Measurements from ENCODE around the gene JUNB. TPM values are rescaled to one million over a fixed set of nuclear protein-coding genes. Genes with fewer than 3 reads are reported as not detected.
"Not testable (repeated sequence)": the region's sequence is repeated elsewhere in the genome, so short reads cannot be mapped to it uniquely, and the experiment has no call there.

Gene JUNB
- total and polyA plus RNA-seq, 2 donors, result 107 to 545 TPM

DNA sequence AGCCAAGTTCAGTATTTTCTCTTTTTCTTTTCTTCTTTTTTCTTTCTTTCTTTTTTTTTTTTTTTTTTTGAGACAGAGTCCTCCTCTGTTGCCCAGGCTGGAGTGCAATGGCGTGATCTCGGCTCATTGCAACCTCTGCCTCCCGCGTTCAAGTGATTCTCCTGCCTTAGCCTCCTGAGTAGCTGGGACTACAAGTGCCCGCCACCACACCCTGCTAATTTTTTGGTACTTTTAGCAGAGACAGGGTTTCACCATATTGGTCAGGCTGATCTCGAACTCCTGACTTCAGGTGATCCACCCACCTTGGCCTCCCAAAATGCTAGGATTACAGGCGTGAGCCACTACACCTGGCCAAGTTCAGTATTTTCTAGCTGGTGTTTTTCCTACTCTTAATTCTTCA lies 6.3 kb downstream of the JUNB start:
- H3K4me1 ChIP-seq (ENCODE audit: insufficient read depth); H3K27ac ChIP-seq (ENCODE audit: low read depth); DNase-seq (ENCODE audit: extremely low spot score); H3K4me3 ChIP-seq (ENCODE audit: low read depth, low read length); H3K36me3 ChIP-seq (ENCODE audit: insufficient read depth): not testable (repeated sequence)
- 93% methylated on average over 7 of the region's 7 CpGs for WGBS

DNA sequence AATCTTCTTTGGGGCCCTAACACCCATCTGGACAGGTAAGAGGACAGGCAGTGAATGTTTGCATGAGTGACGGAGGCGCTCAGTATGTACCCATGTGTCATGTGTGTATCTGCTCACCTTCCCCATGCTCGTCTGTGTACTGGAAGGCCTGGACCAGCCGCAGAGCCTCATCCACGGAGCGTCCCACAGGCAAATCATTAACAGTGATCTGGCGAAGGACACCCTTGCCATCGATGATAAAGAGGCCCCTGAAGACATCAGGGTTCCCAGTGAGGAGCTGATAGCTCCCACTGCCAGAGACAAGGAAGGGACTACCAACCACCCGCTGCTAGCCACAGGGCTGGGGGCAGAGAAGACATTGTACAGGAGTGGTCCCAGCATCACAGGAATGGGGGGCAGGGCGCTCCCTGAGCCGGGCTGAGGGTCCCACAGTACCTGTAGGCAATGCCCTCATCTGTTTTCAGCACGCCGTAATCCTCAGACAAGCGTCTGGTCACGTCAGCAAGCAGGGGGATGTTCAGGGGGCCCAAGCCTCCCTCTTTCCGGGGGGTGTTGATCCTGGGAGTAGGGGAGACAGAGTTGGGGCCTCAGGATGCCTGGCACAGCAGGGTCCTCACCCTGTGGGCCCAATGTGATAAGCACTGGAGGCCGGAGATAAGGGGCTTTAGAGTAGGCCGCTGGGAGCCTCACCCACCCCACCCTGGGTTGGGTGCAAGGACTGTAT lies 8.6 kb downstream of the JUNB start:
- WGBS, result 90% methylated on average over 18 of the region's 18 CpGs
- no peaks in the 10 kb centered on the region for H3K36me3 ChIP-seq (ENCODE audit: insufficient read depth)
- no peak overlapping the region for H3K4me3 ChIP-seq (ENCODE audit: low read depth, low read length)
- no peak overlapping the region for H3K27ac ChIP-seq (ENCODE audit: low read depth)
- no peaks in the 10 kb centered on the region for H3K4me1 ChIP-seq (ENCODE audit: insufficient read depth)
- DNase-seq (ENCODE audit: extremely low spot score), result no peak

DNA sequence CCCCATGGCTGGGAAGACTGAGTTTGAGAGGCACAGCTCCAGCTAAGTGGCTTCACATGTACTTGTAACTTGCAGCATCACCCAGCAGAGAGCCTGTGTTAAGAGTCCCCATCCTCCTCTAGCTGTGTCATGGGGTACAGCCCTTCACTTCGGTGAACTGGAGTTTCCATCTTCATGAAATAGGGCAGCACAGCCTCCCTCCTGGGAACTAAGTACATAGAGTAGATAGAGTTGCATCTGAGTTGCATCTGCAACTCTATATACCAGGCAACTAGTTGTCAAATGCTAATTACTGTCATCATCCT lies 9.1 kb downstream of the JUNB start:
- H3K4me3 ChIP-seq (ENCODE audit: low read depth, low read length), result no peak overlapping the region
- H3K4me1 ChIP-seq (ENCODE audit: insufficient read depth), result no peaks in the 10 kb centered on the region
- WGBS, result 88% methylated on average over 1 of the region's 1 CpG
- no peak overlapping the region for H3K27ac ChIP-seq (ENCODE audit: low read depth)
- no peaks in the 10 kb centered on the region for H3K36me3 ChIP-seq (ENCODE audit: insufficient read depth)
- no peak for DNase-seq (ENCODE audit: extremely low spot score)

DNA sequence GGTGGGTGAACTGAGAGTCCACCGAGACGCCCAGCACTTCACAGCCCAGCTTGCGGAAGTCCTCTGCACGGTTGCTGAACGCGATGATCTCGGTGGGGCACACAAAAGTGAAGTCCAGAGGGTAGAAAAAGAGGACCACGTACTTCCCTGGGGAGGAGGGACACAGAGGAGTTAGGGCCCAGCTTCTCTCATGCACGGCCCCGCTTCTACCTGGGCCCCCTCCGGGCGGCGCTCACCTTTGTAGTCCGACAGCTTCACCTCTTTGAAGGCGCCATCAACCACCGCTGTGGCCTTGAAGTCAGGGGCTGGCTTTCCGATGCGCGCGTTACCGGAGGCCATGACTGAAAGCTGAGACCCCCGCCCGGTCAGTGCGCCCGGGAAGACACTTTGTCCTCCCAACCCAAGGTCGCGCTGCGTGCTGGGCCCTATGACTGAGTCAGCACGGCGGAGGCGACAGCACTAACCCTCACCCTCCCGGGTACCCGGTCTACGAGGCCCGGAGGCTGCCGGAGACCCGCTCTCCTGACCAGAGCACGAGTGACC lies 9.7 kb downstream of the JUNB start:
- Histone ChIP-seq H3K36me3 (ENCODE audit: insufficient read depth) (no peaks in the 10 kb centered on the region), H3K4me1 (ENCODE audit: insufficient read depth) (no peaks in the 10 kb centered on the region), H3K27ac (ENCODE audit: low read depth) (peak overlapping the region; percentile 33), H3K4me3 (ENCODE audit: low read depth, low read length) (peak overlapping the region; percentile 78)
- whole genome bisulfite sequencing, result 9% methylated on average over 38 of the region's 38 CpGs
- no peak for DNase-seq (ENCODE audit: extremely low spot score)

DNA sequence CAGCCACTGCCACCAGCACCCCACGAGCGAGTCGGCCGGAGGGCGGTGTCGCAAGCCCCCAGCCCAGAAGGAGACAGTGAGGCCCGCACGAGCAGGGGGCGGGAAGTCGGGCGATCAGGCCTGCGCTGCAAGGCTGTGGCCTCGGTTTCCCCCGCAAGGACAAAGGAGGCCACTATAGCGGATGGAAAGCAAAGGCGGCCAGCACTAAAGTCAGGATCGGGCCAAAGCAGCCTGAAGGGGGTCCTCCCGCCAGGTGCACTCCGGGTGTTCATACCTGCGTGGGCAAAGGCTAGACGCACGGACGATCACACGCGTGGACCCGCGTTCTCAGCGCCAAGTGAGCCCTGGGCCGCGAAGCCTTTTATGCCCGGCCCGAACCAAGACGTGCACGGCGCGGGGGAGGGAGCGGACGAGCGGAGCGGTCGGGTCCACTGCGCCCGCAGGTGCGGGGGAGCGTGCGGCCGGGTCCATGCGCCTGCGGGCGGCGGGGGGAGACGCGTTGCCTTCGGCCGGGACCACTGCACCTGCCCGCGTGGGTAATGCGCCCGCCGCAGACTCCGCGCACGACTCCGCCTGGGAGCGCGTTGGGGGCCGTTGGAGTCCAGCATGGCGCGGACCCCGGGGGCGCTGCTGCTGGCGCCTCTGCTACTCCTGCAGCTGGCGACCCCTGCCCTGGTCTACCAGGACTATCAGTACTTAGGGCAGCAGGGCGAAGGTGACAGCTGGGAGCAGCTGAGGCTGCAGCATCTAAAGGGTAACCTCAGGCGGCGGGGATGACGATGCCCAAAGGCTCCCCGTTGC lies 10.4 kb downstream of the JUNB start, which contains the start of the genes PRDX2 and THSD8:
PRDX2 (minus strand) TSS at position 335 of the 801 bp plus-strand sequence. CDS start 539 bp downstream, outside the sequence.
THSD8 (plus strand) TSS at position 604 of the 801 bp plus-strand sequence; CDS start at position 607, 3 bp downstream.
- H3K27ac ChIP-seq (ENCODE audit: low read depth), result peak within 1 kb of the TSS; percentile 33
- no peak for DNase-seq (ENCODE audit: extremely low spot score)
- H3K4me3 ChIP-seq (ENCODE audit: low read depth, low read length), result peak within 1 kb of the TSS; percentile 78
- H3K36me3 ChIP-seq (ENCODE audit: insufficient read depth), result no peaks in the 10 kb centered on the region
- no peaks in the 10 kb centered on the region for H3K4me1 ChIP-seq (ENCODE audit: insufficient read depth)
- under 1% methylated on average over 78 of the region's 78 CpGs for WGBS

DNA sequence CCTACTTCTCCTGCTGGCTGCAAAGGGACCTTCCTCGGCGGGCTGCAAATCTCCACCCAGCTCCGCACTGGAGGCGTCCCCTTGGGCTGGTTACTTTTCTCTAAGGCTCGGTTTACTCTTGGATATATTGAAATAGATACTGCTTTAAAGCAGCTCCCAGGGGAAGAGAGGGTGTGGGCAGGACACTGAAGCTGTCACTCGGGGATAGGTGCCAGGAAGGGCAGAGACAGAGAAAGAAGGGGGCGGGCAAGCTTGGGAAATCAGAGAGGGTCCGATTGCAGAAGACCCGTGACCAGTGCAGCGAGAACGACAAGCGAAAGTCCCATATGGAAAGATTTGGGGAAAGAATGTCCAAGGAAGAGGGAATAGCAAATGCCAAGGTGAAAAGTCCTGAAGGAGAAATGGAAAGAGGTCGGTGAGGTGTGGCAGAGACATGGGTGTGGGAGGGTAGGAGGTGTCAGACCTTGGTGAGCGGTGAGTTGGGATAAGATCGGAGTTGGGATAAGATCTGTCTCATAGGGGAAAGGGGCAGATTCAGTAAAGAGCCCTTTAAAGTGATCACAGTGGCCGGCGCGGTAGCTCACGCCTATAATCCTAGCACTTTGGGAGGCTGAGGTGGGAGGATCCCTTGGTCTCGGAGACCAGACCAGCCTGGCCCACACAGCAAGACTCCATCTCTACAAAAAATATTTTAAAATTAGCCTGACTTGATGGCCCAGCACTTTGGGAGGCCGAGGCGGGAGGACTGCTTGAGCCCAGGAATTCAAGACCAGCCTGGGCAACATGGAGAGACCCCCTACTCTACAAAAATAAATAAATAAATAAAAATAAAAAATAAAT lies 11.2 kb downstream of the JUNB start:
- WGBS, result 42% methylated on average over 22 of the region's 22 CpGs
- peak overlapping the region; percentile 78 for H3K4me3 ChIP-seq (ENCODE audit: low read depth, low read length)
- DNase-seq (ENCODE audit: extremely low spot score), result no peak
- no peaks in the 10 kb centered on the region for H3K36me3 ChIP-seq (ENCODE audit: insufficient read depth)
- H3K4me1 ChIP-seq (ENCODE audit: insufficient read depth), result no peaks in the 10 kb centered on the region
- H3K27ac ChIP-seq (ENCODE audit: low read depth), result no peak overlapping the region

DNA sequence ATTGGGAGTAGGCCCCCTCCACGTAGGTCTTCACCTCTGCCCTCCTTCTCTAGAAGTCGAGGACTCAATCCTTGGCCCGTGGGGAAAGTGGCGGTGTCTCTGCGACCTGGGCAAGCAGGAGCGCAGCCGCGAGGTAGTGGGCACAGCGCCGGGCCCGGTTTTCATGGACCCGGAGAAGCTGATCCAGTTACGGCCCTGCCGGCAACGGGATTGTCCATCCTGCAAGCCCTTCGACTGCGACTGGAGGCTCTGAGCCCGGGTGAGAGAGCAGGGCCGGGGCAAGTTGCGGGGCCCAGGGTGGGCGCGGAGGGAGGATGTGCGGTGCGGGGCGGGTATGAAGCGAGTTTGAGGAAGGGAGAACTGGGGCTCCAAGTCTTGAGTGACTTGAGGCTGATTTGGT lies 12.8 kb downstream of the JUNB start:
- H3K36me3 ChIP-seq (ENCODE audit: insufficient read depth), result no peaks in the 10 kb centered on the region
- H3K27ac ChIP-seq (ENCODE audit: low read depth), result no peak overlapping the region
- WGBS, result 92% methylated on average over 26 of the region's 26 CpGs
- no peak for DNase-seq (ENCODE audit: extremely low spot score)
- no peaks in the 10 kb centered on the region for H3K4me1 ChIP-seq (ENCODE audit: insufficient read depth)
- H3K4me3 ChIP-seq (ENCODE audit: low read depth, low read length), result no peak overlapping the region

DNA sequence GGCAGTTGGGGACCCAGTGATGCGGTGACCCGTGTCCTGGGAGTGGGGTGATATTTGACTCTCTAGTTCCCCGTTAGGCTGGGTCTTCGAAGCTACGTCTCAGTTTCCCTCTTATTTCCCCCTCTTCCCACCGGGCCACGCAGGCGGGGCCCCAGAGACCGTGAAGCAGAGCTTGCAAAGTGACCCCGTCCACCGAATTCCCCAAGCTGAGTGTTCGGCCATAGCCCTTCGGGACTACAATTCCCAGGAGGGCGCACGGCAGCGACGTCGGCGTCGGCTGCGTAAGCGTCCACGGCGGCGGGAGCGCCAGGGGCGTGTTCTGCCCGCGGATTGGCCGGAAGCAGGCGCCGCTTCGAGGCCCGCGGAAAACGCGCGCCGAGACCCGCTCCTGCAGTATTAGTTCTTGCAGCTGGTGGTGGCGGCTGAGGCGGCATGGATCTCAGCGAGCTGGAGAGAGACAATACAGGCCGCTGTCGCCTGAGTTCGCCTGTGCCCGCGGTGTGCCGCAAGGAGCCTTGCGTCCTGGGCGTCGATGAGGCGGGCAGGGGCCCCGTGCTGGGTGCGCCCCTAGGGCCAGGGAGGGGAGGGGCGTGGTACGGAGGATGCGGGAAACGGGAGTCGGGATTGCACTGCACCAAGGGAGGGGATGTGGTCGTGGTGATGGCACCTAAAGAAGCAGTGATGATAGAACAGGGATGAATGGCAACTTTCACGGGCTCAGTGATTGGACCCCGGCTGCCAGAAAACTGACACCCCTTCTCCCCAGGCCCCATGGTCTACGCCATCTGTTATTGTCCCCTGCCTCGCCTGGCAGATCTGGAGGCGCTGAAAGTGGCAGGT lies 15.2 kb downstream of the JUNB start, which contains the start of gene RNASEH2A:
RNASEH2A (plus strand) TSS at position 343 of the 840 bp plus-strand sequence; CDS start at position 433, 90 bp downstream.
- Histone ChIP-seq H3K36me3 (ENCODE audit: insufficient read depth) (no peaks in the 10 kb centered on the region), H3K4me1 (ENCODE audit: insufficient read depth) (no peaks in the 10 kb centered on the region), H3K27ac (ENCODE audit: low read depth) (peak within 1 kb of the TSS; percentile 61), H3K4me3 (ENCODE audit: low read depth, low read length) (peak within 1 kb of the TSS; percentile 57)
- 4% methylated on average over 66 of the region's 66 CpGs for WGBS
- DNase-seq (ENCODE audit: extremely low spot score), result no peak

DNA sequence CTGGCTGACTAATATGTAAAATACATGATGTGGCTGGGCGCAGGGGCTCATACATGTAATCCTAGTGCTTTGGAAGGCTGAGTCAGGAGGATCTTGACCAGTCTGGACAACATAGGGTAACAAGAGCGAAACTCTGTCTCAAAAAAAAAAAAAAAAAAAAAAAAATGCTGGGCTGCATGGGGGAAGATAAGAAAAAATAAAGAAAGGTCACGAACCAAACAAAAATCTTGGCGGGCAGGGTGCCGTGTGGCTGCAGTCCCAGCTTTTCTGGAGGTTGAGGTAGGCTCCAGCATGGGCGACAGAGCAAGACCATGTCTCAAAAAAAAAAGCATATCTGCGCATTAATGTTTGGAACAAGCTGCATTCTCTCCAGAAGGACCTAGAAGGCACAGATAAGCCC lies 23.8 kb downstream of the JUNB start:
- no peak overlapping the region for H3K27ac ChIP-seq (ENCODE audit: low read depth)
- no peak overlapping the region for H3K4me3 ChIP-seq (ENCODE audit: low read depth, low read length)
- H3K4me1 ChIP-seq (ENCODE audit: insufficient read depth), result no peaks in the 10 kb centered on the region
- no peaks in the 10 kb centered on the region for H3K36me3 ChIP-seq (ENCODE audit: insufficient read depth)
- WGBS, result 90% methylated on average over 7 of the region's 7 CpGs
- no peak for DNase-seq (ENCODE audit: extremely low spot score)

DNA sequence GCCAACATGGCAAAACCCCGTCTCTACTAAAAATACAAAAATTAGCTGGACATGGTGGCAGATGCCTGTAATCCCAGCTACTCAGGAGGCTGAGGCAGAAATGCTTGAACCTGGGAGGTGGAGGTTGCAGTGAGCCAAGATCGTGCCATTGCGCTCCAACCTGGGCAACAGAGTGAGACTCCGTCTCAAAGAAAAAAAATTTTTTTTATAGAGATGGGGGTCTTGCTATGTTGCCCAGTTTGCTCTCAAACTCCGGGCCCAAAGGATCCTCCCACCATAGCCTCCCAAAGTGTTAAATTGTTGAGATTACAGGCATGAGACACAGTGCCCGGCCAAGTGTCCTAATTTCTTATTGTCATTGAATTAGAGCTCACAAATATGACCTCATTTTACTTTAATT lies 25.9 kb downstream of the JUNB start:
- H3K4me3 ChIP-seq (ENCODE audit: low read depth, low read length); H3K27ac ChIP-seq (ENCODE audit: low read depth); H3K36me3 ChIP-seq (ENCODE audit: insufficient read depth); H3K4me1 ChIP-seq (ENCODE audit: insufficient read depth); DNase-seq (ENCODE audit: extremely low spot score): not testable (repeated sequence)
- WGBS, result 94% methylated on average over 6 of the region's 6 CpGs

DNA sequence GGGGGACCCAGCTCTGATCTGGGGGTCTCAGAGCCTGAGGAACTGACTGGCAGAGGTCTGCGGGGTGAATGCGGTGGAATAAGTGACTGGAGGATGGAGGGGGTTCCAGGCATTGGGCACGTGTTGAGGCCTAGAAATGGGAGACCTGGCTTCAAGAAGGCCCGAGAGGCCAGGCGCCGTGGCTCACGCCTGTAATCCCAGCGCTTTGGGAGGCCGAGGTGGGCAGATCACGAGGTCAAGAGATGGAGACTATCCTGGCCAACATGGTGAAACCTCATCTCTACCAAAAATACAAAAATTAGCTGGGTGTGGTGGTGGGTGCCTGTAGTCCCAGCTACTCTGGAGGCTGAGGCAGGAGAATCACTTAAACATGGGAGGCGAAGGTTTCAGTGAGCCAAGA lies 26.5 kb downstream of the JUNB start:
- not testable (repeated sequence) for H3K4me3 ChIP-seq (ENCODE audit: low read depth, low read length); H3K27ac ChIP-seq (ENCODE audit: low read depth); H3K4me1 ChIP-seq (ENCODE audit: insufficient read depth); H3K36me3 ChIP-seq (ENCODE audit: insufficient read depth); DNase-seq (ENCODE audit: extremely low spot score)
- 93% methylated on average over 11 of the region's 11 CpGs for WGBS

DNA sequence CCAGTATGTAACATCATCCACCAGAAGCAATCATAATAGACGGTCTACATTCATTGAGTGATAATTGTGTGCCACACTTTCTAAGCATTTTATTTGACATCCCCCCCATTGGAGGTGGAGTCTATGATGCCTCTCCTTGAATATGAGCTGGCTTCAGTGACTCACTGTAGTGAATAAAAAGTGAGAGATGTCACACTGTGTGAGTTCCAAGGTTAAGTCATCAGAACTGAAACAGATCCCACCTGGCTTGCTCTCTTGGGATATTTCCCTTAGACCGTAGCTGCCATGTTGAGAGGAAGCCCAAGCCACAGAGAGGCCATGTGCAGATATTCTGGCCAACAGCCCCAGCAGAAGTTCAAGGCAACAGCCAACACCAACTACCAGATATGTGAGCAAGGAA lies 30.5 kb downstream of the JUNB start:
- no peak overlapping the region for H3K27ac ChIP-seq (ENCODE audit: low read depth)
- H3K4me1 ChIP-seq (ENCODE audit: insufficient read depth), result no peaks in the 10 kb centered on the region
- no peak overlapping the region for H3K4me3 ChIP-seq (ENCODE audit: low read depth, low read length)
- no peaks in the 10 kb centered on the region for H3K36me3 ChIP-seq (ENCODE audit: insufficient read depth)
- DNase-seq (ENCODE audit: extremely low spot score), result no peak
- 79% methylated on average over 2 of the region's 2 CpGs for WGBS
